Ureter (tissue), 1 donor: Measurements from ENCODE around the gene RET. TPM values are rescaled to one million over a fixed set of nuclear protein-coding genes. Genes with fewer than 3 reads are reported as not detected.

Source experiments
- DNase-seq: peaks from one replicate; pipeline ENCODE4 v3.0.0-alpha.2; 2020; ENCODE audit warnings: low spot score
- total RNA-seq: library from RNA; stranded (reverse); gene quantifications from one replicate; pipeline ENCODE4 v1.2.4, GENCODE V29; 2023
- donor health status: DM: yes; HTN: yes; CAD: no.

Gene RET
- total RNA-seq, result 0.42 TPM

DNA sequence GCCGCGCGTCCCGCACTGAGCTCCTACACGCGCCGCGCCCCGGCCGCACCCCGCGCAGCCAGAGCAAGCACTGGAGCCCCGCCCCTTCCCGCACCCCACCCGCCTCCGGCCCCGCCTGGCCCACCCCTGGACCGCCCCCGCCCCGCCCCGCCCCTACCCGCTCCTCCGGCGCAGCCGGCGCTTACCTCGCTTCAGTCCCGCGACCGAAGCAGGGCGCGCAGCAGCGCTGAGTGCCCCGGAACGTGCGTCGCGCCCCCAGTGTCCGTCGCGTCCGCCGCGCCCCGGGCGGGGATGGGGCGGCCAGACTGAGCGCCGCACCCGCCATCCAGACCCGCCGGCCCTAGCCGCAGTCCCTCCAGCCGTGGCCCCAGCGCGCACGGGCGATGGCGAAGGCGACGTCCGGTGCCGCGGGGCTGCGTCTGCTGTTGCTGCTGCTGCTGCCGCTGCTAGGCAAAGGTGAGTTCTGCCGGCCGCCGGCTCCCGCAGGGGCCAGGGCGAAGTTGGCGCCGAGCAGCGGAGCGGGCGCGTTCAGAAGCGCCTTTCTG lies at the start of gene RET:
Gene RET (plus strand): TSS at position 194 of the 545 bp plus-strand sequence. CDS start 190 bp downstream, at position 384.
- no peak for DNase-seq

DNA sequence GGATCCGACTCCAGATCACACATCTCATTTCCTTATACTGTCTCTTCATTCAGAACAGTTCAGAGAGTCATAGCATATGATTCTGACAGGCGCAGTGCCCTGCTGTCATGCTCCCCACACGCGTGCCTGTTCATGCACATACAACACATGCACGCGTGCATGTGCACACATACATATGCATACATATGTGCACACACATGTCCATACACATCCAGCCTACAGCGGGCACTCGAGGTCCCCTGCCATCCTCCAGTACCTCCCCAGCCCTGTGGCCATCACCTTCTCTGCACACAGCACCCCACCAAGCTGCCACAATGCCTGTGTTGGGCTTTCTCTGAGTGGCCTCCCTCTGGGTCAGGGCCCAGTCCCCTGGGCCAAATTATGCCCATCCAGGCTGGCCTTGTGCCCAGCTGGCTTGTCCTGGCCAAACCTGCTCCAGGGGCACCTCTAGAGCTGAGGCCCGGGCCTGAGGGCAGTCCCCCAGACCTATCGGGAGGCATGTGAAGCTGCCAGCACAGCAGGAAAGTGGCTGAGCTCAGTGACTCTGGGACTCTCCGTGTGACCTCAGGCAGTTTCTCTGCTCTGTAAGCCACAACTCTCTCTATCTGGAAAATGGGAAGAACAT lies 49.4 kb upstream of the RET start:
- no peak for DNase-seq

DNA sequence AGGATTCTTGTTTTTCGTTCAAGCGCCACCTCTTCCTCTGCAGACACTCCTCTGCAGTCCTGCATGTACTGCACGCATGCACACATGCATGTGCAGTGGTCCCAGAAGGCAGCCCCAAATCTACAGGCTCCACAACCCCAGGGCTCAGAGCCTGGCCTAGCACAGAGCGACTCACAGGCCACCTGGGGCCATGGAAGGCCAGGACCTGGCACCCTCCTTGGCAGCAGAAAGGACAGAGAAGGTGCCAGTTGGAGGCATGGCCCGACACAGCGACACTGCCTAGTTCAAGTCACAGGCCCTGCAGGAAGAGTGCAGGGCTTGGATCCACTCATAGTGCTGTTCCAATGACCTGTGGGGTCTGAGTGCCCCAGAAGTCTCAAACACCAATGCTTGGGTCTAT lies 48.7 kb upstream of the RET start:
- no peak for DNase-seq

GRCh38 chr10:43029043-43029442 lies 47.8 kb upstream of the RET start:
- no peak for DNase-seq

DNA sequence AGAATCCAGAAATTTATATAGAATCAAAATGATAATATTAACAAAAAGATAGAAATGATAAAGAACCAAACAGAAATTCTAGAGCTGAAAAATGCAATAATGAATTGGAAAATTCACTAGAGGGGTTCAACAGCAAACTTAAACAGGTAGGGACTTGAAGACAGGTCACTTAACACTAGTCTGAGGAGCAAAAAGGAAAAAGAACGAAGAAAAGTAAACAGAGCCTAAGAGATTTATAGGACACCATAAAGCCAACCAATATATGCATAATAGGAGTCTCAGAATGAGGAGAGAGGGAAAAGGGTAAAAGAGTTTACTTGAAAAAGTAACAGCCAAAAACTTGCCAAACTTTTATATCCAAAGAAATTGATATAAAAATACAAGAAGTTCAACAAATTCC lies 44.3 kb upstream of the RET start:
- no peak for DNase-seq

DNA sequence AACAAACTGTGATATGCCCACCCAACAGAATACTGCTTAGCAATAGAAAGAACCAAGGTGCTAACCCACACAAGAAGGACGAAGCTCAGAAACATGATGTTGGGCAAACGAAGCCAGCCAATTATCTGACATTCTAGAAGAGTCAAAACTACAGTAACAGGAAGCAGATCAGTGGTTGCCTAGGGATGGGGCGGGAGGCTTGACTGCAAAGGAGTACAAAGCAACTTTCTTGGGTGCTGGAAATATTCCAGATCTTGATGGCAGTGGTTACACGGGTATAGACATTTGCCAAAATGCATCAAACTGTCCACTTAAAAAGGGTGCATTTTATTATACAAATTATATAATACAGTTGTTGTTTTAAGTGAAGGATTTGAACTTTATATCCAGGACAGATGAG lies 41.1 kb upstream of the RET start:
- no peak for DNase-seq

DNA sequence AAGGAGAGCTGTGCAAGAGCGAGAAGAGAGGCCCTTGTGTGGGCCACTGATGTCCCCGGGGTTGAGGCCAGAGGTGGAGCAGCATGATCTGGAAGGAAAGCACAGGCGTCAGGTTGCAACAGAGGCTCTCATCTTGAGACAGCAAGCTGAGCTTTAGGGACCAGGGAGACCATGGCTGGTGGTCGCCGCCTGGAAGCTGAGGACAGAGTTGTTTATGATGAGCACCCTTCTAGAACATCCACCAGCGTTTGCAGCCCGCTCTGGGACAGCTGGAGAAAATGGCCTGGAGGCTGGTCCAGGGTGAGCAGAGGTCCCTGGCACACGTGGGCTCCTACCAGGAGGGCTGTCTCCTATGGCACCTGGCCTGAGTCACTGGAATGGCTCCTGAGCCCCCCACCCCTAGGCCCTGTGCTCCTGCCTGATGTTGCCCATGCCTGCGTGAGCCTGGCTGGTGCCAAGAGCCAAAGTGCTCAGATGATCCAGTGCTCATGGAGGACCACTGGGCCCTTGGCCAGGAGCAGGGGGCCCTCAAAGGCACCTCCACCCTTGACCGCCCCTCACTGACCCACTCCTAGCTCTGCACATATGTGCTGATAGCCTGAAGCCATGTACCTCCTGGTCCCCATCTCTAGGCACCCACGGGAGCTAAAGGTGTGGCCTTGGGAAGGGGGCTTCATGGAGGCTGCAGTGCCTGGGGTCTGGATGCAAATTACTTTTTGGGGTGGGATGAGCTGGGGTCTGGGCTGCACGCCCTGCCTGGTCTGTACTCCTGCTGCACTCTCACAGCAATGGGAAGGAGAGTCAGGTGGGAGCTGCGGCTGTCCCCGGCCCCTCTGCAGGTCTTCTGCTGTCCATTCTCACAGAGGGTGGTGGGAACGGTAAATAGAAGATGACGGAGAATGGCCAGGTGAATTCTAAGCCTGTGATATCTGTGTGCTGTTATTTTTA lies 40.1 kb upstream of the RET start:
- DNase-seq, result no peak

GRCh38 chr10:43037440-43037839 lies 39.4 kb upstream of the RET start:
- DNase-seq, result no peak

DNA sequence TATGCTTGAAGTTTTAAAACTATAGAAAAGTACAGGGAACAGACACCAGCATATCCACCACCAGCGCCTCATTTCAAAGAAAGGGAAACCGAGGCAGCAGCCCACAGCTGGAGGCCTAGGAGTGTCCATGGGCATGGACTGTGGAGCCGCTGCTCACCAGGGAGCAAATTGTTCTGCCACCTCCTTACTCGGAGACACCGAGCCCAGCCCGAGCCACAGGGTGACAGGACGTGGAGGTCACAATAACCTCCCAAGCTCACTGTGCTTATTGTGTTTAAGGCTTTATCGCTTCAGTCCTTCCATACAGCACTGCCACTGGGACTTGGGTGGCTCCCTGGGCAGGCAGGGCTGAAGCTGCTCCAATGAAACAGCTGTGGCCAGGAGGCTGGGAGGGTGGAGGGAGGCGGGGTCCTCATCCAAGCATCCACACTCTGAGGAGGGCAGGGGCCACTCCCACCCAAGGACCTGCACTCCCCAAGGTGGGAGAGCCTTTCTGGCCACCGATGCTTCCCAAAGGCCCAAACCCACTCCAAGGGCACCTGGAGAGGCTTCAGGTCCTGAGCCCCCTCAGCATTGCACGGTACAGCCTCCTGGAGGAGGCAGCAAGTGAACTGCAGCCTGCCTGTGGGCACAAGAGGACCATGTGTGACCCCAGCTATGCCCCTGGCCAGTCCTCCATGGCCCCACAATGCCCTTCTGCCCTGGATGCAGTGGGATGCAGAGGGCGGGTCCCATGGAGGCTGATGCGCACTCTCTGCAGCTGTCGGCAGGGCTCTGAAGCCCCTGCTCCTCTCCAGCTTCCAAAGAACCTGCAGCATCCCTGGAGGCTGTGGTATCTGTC lies 38.7 kb upstream of the RET start:
- peak; percentile 26 for DNase-seq

DNA sequence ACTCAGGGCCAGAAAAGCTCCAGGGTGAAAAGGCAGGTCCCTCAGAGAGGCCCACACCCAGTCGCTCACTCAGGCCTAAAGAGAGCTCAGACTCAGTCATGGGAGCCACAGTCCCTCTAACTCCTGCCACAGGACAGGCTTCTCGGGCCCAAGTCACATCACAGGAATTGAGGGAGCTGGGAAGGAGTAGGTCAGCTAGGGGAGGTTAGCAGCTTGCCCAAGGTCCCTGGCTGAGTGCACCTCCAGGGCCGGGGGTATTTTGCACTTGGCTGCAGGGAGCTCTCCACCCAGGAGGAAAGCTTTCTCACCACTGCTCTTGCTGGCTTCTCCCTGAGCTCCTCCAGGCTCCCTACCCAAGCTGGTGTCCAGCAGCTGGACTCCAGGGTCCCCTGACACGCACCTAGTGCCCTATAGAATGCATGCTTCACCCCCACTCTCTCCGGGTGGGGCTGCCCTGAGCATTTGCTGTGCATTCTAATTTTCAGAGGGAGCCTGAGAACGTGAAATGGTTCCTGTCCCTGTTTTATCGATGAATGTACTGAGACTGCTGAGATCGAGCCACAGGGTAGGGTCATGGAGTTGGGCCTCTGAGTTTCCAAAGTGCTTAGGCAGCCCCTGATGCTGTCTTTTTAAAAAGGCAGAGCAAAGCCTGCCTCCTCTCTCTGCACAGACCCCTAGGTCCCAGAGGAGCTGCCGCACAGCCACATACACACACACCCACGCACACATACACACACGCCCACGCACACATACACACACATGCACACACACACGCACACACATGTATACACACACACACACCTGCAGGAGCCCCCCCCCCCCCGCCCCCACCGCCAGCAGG lies 37.9 kb upstream of the RET start:
- DNase-seq, result peak; percentile 26

DNA sequence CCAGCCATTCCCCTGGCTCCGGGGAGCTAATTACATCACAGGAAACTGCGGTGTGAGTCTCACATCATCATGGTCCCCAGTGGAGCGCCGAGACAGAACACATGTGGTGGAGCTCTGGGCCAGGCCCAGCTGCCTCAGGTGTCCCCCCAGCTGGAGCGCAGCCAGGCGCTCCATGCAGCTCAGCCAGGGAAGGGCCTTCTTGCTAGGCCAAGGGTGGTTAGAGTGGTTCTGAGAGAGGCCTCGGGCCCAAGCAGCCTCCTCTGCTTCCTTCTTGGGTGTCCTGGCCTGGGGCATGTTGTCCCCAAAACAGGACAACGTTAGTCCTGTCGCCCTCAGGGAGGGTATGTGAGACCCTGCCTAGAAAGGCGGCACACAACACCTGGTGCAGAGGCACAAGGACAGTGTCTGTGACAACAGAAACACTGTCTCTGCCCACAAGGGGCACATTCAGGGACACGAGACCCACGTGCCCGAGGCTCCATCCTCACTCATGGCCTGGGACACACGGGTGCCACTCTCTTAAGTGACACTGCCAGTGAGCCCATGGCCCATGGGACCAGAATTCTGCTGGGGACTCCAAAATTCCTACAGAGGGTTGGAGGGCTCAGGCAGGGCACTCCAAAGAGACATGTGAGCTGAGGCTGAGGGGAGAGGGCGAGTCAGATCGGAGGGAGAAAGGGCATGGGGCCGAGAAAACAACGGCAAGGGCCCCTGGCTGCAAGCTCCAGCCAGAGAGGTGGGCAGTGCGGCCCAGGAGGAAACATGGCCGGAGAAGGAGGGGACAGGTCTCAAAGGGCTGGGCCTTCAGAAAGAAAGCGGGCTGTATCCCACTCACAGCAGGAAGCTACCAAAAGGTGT lies 37.0 kb upstream of the RET start:
- DNase-seq, result peak; percentile 37

GRCh38 chr10:43040482-43041256 lies 36.2 kb upstream of the RET start:
- DNase-seq, result peak; percentile 33

DNA sequence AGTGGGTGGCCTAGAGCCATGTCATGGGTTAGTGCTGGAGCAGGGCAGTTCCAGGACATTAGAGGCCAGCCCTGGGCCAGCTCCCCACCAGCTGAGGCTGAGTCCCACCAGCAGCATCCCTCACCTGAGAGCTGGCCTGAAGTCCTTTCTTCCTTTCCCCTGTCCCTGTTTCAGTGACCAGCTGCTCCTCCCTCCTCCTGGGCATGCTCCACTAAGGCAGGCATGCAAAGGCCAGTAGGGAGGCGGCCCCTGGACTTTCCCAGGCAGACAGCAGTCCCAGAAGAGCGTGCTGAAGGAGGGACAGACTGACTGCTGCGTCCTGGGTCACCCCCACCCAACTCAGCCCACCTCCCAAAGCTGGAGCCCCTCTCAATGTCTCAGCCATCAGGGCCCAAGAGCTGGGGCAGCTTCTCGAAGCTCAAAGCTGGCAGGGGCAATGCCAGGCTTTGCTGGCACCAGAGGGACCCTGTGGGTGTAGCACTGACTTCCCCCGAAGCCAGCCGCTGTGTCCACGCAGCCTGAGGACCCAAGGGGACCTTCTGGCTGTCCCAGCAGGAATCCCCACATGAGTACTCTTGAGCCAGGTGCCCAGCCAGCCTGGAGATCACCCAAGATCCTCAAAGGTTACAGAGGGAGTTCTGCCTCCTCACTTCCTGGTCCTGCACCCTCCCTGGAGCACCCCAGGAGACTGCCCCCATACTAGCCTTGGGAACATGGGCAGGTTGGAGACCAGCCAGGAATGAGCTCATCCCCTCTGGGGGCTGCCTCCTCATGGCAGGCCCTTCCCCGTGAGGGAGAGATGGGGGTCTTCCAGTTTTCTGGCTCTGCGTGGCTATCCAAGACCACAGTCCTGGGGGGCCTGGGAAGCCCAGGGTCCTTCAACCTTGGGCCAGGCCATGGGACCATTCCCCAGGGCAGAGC lies 35.2 kb upstream of the RET start:
- peak; percentile 24 for DNase-seq

DNA sequence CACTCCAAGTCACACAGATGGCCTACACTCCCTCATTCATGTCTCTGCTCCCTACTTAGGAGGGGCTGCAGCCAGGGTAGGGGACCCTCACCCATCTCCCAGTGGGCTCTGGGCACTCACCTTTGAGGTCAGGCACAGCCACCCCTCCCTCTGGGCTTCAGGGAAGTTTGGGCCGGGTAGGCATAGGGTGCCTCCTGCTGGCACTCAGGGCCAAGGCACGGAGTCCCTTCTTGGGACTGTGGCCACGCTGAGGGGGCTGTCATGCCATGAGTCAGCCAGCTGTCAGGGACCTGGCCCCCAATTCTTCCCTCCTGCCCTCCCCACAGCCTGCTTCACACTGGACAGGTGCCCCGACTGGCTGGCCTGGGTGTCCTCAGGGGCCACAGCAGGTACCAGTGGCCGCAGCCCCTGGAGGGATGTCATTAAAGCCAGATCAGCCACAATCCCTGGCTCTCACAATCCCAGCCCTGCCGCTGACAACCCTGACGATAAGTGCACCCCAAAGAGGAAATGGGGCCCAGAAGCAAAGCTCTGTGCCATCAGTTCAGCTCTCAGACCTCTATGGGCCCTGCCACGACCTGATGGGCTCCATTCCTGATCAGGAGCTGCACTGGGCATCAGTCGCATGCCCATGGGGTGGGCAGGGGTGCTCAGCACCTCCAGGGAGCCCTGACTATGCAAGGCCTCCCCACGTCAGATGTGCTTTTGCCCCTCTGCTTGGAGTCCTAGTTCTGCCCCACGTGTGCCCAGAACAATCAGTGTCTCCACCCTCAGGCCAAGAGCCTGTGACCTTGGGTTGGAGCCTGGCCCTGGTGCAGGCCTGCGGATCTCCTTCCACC lies 34.1 kb upstream of the RET start:
- DNase-seq, result peak; percentile 25

GRCh38 chr10:43043342-43043772 lies 33.5 kb upstream of the RET start:
- peak; percentile 27 for DNase-seq

DNA sequence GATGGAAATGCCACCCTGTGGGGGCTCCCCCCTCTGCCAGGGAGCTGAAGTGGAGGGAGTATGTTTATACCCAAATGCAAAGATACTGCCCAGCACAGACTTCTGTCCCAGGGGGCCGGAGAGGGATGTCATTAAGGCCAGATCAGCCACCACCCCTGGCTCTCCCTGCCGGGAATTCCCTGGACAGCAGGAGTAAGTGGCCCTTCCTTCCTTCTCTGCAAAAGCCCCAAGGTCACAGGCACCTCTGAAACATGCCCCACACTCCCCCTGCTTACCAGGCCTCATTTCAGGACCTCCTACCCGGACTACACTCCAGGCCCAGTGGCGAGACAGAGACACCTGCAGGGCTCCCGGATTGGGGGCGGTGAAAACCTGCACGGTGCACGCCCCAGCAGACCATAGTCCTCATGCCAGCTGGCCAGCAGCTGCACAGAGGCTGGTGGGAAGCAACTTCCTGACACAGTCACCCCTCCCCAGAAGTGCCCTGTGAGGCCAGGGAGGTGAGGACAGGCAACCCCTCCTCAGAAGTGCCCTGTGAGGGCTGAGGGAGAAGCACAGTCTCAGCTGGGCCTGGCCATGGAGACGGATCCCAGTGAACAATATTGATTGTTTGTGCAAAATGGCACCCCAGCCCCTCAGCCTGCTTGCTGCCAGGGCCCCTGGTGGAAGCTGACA lies 33.0 kb upstream of the RET start:
- no peak for DNase-seq
